ENCODE data around the gene MSRB3.

GRCh38 chr12:65403188-65403587 lies 124.7 kb downstream of the MSRB3 start:
- TF ChIP-seq, protein P1, sequence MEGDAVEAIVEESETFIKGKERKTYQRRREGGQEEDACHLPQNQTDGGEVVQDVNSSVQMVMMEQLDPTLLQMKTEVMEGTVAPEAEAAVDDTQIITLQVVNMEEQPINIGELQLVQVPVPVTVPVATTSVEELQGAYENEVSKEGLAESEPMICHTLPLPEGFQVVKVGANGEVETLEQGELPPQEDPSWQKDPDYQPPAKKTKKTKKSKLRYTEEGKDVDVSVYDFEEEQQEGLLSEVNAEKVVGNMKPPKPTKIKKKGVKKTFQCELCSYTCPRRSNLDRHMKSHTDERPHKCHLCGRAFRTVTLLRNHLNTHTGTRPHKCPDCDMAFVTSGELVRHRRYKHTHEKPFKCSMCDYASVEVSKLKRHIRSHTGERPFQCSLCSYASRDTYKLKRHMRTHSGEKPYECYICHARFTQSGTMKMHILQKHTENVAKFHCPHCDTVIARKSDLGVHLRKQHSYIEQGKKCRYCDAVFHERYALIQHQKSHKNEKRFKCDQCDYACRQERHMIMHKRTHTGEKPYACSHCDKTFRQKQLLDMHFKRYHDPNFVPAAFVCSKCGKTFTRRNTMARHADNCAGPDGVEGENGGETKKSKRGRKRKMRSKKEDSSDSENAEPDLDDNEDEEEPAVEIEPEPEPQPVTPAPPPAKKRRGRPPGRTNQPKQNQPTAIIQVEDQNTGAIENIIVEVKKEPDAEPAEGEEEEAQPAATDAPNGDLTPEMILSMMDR (IDR thresholded peaks at IDR 0.05) = no peak
- no peak for TF ChIP-seq POLR2A (IDR thresholded peaks at IDR 0.05)
